Measurements from ENCODE around the gene MBD3L3. TPM values are rescaled to one million over a fixed set of nuclear protein-coding genes. Genes with fewer than 3 reads are reported as not detected.

The MBD3L3 gene
- total and polyA plus RNA-seq, 2 of the 4 experiments (the other 2 are of a cell fraction): not detected

DNA sequence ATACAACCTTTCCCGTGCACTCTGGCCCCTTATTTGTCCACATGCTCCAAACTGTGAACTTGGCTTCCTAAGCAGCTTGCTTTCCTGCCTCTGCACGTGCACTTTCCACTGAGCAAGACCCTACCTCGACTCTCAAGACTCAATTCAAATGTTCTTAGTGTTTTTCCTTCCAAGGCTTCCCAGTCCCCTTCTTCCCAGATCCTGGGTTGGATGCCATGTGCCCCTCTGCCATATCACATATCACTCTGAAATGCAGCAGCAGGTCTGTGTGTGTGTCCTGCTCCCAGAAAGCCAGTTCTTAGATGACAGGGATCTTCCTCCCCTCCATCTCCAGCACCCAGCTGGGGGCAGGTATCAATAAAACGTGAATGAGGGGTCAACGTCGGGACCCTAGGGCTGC is 14.1 kb upstream of the MBD3L3 start:
- Histone ChIP-seq H3K27ac (ENCODE audit: insufficient read depth, low read length) (no peak overlapping the region), H2BK20ac (ENCODE audit: low read depth, low read length) (no peak overlapping the region), H2AK5ac (ENCODE audit: low read depth, low read length) (no peak overlapping the region), H3K4me1 (ENCODE audit: control insufficient read depth, insufficient read depth, low read length) (no peaks in the 10 kb centered on the region), H2BK120ac (ENCODE audit: low read depth, low read length) (no peak overlapping the region), H4K20me1 (ENCODE audit: insufficient read depth, low read length) (no peaks in the 10 kb centered on the region), H2AFZ (replicated peaks; ENCODE audit: low read length, poor library complexity) (no peak overlapping the region), H3K4me2 (ENCODE audit: low read depth, low read length) (no peak overlapping the region), H3K56ac (ENCODE audit: extremely low read depth, insufficient read depth, low read length) (no peak overlapping the region), H3K9me3 (ENCODE audit: control insufficient read depth, insufficient read depth, low read length) (peaks cover 27% of the 10 kb centered on the region), H3K9me1 (ENCODE audit: insufficient read depth, low read length) (no peaks in the 10 kb centered on the region), H4K5ac (ENCODE audit: low read depth, low read length) (no peak overlapping the region), H2BK15ac (ENCODE audit: low read depth, low read length) (no peak overlapping the region), H4K8ac (ENCODE audit: low read depth in 2 of 2, low read length in 2 of 2) (no peak overlapping the region), H2AK9ac (replicated peaks; ENCODE audit: low read depth, low read length, poor library complexity) (no peak overlapping the region), H3K9ac (ENCODE audit: low read depth, low read length) (no peak overlapping the region), H4K91ac (ENCODE audit: insufficient read depth, low read depth, low read length) (no peak overlapping the region), H3K18ac (ENCODE audit: low read depth, low read length) (no peak overlapping the region), H2BK5ac (ENCODE audit: low read depth, low read length, poor library complexity, severe bottlenecking) (no peak overlapping the region), H3K4ac (ENCODE audit: low read depth, low read length) (no peak overlapping the region), H3K4me3 (ENCODE audit: insufficient read depth, low read depth, low read length) (no peak overlapping the region), H3K23ac (ENCODE audit: low read depth, low read length) (no peak overlapping the region), H3K27me3 (ENCODE audit: control insufficient read depth, insufficient read depth, low read length) (no peaks in the 10 kb centered on the region), H3K14ac (replicated peaks; ENCODE audit: low read depth, low read length) (no peak overlapping the region), H3K36me3 (ENCODE audit: control insufficient read depth, insufficient read depth, low read length) (peaks cover 49% of the 10 kb centered on the region), H3K79me1 (ENCODE audit: low read depth in 1 of 2, low read length in 2 of 2) (peaks cover 11 to 18% of the 10 kb centered on the region in 2 experiments)
- no peak for DNase-seq
- ATAC-seq (ENCODE audit: low read depth): no peak
- dilution Hi-C loops (cut with HindIII; ENCODE audit: low sequenced_read_pairs, unreplicated experiment): no loop called here
- TF ChIP-seq RFX5 (IDR thresholded peaks at IDR 0.05; ENCODE audit: low read depth, low read length): no peak
- TF ChIP-seq MAZ (IDR thresholded peaks at IDR 0.05; ENCODE audit: borderline replicate concordance, low read depth, low read length): no peak
- TF ChIP-seq MAFK (IDR thresholded peaks at IDR 0.05; ENCODE audit: low read depth, low read length): no peak
- 88 to 100% methylated on average over 1 of the region's 6 CpGs for WGBS, 2 experiments (ENCODE audit: extremely low coverage in 2 of 2, insufficient read length in 1 of 2)
- no TSS peak for BruUV-seq (replicated peaks)
- intact Hi-C loops (cut with micrococcal nuclease): no loop called here
- POLR2A ChIA-PET (ENCODE audit: unreplicated experiment): no interaction called here
- in situ Hi-C loops (cut with MboI; ENCODE audit: low sequenced_read_pairs): no loop called here
- CTCF ChIA-PET: no interaction called here

Data from IMR-90 (cell line).